Epithelial cell of esophagus (primary cell): ENCODE measurements around the gene PPP1R2C.

ENCODE experiments used
- DNase-seq: peaks from one replicate; pipeline ENCODE4 v3.0.0; 2010; ENCODE audit warnings: low read depth
- H3K4me3 ChIP-seq: 2 replicates; pipeline ENCODE4 v1.5.1; 2011; ENCODE audit warnings: mild to moderate bottlenecking, low read length, control low read depth
- CTCF ChIP-seq: IDR thresholded peaks from 2 replicates; pipeline ENCODE4 v1.5.1; 2011; ENCODE audit warnings: low read depth, mild to moderate bottlenecking, low read length, control low read depth, inconsistent platforms; ENCODE audit not compliant: insufficient read depth; ENCODE audit errors: missing control alignments

Gene PPP1R2C

GRCh38 chrX:42778096-42778495 lies at the start of gene PPP1R2C:
PPP1R2C (minus strand) TSS chrX:42778163; CDS start chrX:42778079, 84 bp downstream.
- no peak within 1 kb of the TSS for H3K4me3 ChIP-seq
- no peak for DNase-seq
- no peak for TF ChIP-seq CTCF

- no peak for TF ChIP-seq CTCF
- DNase-seq = no peak
- H3K4me3 ChIP-seq = no peak overlapping the region
These were observed 47.2 kb upstream of the PPP1R2C start for GRCh38 chrX:42825201-42825600.

GRCh38 chrX:42824541-42824940 lies 46.6 kb upstream of the PPP1R2C start:
- DNase-seq = no peak
- no peak for TF ChIP-seq CTCF
- no peak overlapping the region for H3K4me3 ChIP-seq

- TF ChIP-seq CTCF = no peak
- no peak for DNase-seq
- no peak overlapping the region for H3K4me3 ChIP-seq
These were observed 45.5 kb upstream of the PPP1R2C start for GRCh38 chrX:42823443-42823842.

- DNase-seq = no peak
- no peak overlapping the region for H3K4me3 ChIP-seq
- no peak for TF ChIP-seq CTCF
These were observed 44.0 kb upstream of the PPP1R2C start for GRCh38 chrX:42821803-42822443.

GRCh38 chrX:42818151-42818921 lies 40.4 kb upstream of the PPP1R2C start:
- DNase-seq = no peak
- TF ChIP-seq CTCF = no peak
- no peak overlapping the region for H3K4me3 ChIP-seq
